HK-2 (cell line): ENCODE measurements around the gene FHIT.

Experiments
- DNase-seq: peaks from one replicate; pipeline ENCODE4 v3.0.0-alpha.2; 2018; ENCODE audit not compliant: unreplicated experiment

Gene FHIT

DNA sequence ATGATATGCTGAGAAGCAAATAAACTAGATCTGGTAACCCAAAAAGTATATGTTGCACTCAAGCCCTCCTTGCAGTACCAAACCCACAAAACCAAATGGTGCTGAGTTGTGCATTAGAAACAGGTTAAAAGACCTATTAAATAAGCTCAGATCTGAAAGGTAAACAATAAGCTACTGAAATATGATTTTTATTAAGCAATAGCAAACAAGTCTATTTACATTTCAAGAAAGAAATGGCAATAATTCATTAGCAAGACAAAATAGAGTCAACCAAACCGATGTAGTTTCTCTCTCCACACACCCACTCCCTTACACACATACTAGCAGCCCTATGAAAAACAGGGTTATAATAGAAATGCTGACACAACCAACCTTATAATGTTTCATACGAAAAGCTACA, 760.3 kb downstream of the FHIT start:
- no peak for DNase-seq

DNA sequence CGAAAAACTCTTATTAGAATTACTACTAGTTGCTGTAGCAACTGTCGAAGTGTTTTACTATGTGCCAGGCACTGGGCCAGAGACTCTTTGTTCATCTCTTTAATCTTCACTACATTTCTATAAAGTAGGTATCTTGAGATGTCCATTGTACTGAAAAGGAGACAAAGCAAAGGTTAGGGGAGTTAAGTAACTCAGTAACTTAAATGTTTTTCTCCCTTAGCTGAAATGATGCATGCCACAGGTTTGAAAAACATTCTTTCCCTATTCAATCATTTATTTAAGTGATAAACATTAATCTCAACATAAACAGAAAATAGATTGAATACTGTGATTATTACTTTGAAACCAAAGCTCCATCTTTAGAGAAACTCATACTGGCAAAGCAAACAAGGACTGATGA, 776.2 kb downstream of the FHIT start:
- no peak for DNase-seq

DNA sequence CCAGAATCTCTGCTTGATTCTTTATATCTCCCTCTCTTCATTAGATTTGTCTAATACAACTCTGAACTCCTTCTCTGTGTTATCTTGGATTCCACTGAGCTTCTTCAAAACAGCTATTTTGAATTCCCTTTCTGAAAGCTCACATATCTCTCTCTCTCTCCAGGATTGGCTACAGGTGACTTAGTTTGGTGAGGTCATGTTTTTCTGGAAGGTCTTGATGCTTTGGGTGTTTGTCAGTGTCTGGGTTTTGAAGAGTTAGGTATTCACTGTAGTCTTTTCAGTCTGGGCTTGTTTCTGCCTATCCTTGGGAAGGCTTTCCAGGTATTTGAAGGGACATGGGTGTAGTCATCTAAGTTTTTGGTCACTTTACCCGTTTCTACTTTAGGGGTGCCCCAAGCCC, 781.8 kb downstream of the FHIT start:
- no peak for DNase-seq

DNA sequence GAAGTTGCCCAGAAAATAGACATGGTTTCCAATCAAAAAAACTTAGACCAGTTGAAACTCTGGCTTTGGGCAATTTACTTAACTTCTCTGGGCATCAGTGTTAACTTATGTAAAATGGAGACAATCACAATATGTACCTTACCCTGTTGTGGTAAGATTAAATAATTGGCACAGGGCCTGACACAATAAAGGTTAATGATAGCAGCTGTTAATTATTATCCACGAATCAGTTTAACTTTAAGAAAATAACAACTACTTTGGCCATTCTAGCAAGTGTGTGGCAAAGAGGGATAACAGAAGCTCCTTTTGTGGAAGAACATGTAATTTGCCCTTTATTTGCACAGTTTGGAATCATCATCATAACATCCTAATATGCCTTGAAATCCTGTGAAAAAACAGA, 787.6 kb downstream of the FHIT start:
- DNase-seq: no peak

DNA sequence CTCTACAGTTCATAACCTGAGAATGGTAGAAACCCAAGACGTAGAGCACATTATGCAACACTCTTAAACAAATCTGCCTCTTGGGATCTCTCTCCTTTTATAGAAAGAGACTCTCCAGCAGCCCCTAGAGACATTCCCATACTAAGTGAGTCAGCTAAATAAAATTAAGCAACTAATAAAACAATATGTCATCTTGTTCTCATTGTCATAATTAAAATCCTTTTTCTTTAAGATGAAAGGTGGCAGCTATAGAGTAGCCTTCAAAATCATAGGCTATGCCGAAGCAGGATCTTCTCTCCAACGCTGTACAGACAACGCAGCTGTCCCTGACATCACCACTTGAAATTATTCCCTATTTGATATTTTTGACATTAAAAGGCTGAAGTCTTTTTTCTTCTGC, 790.0 kb downstream of the FHIT start:
- no peak for DNase-seq

DNA sequence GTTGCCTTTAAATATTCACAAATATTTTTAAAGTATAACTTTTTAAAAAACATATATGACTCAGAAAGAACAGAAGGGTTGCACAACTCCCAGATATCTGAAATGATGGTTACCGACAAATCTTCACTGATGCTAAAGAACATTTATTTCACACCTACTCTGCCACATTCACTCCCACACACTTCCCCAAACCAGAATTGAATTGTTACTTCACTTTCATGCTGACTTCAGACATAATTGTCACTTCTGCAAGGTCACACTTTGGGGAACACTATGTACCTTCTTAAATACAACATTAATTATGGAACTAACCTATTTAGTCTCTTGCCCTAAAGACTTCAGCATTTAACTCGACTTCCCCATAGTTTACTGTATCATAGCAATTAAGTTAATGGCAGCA, 795.1 kb downstream of the FHIT start:
- no peak for DNase-seq

DNA sequence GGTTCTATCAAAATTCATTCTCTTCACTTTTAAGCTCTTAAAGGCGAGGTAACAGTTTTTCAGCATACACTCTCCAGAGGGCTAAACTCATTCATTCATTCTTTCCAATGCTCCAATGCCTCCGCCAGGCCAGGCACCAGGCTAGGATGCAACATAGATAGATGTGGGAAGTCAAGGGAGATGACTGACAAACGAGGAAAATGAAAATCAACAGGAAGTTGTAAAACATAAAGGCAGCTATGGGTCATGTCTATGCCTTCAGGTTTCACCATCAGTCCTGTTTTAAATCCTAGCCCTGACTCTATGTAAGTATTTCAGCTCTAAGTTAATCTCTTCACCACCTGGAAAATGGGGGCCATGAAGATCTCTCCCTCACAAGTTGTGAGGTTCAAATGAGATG, 797.9 kb downstream of the FHIT start:
- DNase-seq: no peak

DNA sequence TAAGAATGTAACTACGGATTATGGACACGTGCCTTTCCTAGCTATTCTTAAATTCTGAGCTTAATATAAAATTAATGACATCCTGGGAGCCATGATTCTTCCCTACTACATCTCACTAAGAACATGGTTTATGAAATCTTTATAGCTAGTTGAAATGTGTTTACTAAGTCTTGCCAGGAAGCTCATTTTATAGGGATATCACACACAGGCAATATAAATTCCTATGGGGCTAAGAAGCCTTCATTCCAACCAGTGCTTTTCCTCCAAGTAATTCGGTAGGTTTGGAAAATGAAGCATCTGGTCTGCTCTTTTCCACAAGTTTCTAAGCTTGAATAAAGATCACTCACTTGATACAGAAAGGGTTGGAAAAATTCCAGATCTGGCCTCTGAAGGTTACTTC, 802.6 kb downstream of the FHIT start:
- no peak for DNase-seq

DNA sequence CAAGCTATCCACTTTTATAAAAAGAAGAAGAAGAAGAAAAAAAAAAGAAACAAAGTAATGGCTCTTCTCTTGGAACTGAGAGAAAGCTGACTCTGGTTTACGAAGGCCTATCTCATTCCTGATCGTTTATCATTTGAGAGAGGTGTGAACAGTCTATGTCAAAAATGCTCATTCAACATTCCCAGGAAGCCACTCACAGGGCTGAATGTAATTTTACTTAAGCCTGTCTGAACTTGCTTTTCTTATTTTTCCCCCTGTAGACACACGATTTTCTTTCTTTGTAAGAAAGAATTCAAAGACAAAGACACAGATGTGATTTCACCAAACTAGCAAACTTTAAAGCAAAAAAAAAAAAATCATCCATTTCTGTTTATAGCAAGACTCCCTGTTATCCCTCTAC, 805.8 kb downstream of the FHIT start:
- no peak for DNase-seq

DNA sequence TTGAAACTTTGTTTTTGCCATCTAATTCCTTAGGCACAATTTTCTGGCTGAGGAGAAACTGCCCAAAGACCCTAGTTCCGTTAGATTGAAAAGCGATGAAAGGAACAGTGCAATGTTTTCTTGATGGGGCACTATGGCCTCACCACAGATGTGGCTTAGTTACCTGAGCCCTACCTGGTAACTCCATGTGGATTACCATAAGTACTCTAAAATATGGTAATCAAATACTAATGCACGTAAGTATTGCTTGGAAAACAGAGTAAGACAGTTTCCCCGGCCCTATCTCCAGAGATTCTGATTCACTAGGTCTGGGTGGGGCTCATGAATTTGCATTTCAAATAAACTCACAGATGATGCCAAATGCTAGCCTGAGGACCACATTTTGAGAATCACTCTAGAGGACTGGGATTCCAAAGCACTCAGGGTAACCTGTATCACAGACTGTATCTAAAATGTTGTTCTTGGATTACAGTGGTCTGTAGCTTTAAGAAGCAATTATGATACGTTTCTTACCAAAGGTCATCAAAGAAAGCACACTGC, 806.3 kb downstream of the FHIT start:
- DNase-seq: no peak

DNA sequence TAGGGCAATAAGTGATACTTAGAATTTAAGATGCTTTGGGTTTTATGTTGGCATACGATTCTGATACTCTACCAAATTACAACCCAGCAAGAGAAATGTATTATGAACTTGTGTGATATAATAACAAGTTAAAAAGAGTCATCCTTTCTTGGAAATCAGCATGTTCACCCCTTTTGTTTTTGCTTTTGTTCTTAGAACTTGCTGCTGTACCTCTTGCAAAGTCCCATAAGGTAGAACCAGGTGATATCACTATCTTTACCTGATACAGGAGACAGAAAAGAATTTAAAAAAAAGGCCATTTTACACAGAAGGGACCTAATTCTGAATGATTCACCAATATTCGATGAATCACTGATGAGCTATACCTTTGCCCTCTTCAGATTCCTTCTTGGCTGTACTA, 810.4 kb downstream of the FHIT start:
- DNase-seq: no peak

DNA sequence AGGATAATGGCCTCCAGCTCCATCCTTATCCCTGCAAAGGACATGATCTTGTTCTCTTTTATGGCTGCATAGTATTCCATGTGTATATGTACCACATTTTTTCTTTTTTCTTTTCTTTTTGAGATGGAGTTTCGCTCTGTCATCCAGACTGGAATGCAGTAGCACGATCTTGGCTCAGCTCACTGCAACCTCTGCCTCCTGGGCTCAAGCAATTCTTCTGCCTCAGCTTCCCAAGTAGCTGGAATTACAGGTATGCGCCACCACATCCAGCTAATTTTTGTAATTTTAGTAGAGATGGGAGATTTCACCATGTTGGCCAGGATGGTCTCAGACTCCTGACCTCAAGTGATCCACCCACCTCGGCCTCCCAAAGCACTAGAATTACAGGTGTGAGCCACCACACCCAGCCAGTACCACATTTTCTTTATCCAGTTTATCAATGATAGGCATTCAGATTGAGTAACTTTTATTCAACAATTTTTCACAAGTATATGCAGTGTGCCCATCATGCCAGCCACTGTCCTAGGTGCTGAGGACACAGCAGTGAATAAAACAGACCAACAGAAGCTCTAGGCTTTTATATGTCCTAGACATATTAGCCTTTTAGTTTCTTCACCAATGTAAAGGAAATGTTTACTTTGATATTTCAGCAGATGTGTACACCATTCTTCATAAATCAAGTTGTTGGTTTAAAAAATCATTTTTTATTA, 815.2 kb downstream of the FHIT start:
- no peak for DNase-seq

DNA sequence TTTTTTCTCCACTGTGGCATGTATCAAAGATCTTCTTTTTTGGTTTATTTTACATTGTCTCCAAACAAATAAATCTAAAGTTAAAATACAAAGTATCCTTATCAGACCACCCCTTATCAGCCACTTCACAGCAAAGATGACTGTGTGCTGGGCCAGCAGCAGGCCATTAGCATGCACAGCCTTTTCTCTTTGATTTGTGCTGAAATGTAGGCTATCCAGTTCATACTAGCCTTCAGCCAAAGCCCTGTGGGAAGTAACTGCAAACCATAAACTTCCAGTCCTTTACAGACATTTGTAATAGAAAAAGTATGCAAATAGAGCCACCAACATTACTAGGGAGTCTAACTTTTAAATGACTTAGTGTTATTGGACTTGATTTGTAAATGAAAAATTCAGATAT, 816.3 kb downstream of the FHIT start:
- DNase-seq: no peak

DNA sequence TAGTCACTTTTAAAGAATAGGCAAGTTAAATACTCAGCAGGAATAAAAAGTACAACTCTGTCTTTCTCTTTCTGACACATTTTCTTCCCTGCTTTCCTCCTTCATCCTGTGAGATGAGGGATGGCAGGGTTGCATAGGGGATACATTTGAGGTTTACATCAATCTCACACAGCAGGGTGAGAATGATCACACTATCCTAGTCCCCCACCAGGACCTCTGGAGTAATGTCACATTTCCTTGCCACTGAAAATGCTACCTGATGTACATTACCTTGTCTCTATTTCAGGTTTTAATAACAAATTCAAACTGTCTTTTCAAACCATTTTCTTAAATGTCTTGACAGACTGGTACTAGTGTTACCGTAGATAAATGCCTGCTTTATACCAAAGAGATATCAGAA, 816.9 kb downstream of the FHIT start:
- DNase-seq: no peak

DNA sequence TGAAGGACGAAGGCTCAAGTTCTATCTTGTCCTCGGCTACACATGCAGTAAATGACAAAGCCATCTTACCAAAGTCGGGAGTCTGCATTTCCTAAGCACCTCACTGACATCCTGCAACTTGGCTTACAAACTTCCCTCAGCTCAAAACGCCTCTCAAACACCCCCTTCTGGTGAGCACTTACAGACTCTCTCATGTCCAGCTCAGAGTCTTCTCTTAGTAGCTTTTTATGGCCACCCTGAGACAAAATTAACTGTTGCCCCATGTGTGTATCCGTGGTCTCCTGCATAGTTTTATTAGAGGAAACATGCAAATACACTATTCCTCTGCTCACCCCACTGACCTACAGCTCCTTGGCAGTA, 819.7 kb downstream of the FHIT start:
- DNase-seq: no peak

DNA sequence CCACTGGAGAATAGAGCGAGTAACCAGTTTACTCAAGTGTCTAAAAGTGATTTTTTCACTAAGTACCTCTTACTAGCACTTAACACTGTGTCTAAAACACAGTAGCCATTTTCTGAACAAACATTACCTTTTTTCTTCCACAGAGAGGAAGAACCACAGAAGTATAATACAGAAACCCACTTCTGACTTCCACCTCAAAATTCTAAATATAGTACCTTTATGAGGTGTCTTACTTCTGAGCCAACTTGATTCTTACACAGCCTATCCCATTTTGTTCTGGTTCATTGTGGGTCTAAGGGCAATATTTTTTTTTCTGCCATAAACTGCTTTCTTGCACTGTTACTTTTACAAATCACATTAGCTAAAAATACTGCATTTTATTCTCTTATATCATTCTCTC, 821.0 kb downstream of the FHIT start:
- no peak for DNase-seq

DNA sequence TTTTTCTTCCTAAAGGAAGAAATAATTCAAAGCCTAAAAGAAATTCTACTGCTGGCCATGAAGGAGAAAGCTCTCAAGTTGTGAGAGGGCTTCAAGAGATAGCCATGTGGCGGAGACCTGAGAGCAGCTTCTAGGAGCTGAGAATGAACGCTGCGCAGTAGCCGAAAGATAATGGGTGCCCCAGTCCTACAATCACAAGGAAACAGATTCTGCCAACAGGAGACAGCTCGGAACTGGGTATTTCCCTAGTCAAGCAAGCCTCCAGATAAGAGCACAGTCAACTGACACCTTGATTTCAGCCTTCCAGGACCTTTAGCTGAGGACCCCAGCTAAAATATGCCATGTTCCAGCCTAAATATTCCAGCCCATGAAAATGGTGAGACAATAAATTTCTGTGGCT, 824.1 kb downstream of the FHIT start:
- DNase-seq: no peak

DNA sequence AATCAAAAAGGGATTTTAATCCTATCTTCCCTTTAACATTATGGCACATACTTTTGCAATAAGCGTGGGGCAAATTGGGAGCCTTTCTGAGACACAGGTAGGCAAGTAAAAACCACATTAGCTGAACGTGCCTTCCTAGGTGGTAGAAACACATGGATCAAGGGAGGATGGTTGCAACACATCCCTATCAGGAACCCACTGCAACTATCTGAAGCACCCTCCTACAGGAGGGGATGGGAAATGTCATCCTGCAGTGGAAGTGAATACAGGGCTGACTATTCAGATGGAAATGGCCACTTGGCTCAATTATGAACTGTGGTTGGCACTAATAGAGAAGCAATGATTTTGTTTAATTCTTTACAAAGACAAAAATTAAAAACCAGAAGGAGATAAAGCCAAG, 826.3 kb downstream of the FHIT start:
- no peak for DNase-seq

DNA sequence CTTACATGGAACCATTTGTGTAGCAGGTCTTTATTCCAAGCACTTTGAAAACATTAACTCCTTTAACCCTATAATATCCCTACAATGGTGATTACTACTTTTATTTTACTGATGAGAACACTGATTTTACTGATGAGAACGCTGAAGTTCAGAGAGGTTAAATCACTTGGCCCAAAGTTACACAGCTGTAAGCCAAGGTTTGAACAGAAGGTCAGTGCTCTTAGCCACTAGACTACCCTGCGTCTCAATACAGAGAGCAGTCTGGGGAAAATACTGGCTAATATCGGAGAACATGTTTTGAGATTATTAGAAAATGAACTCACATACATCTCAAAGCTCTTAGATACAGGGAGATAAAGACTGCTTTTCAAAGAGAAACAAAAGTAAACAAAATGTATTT, 827.2 kb downstream of the FHIT start:
- DNase-seq: no peak

DNA sequence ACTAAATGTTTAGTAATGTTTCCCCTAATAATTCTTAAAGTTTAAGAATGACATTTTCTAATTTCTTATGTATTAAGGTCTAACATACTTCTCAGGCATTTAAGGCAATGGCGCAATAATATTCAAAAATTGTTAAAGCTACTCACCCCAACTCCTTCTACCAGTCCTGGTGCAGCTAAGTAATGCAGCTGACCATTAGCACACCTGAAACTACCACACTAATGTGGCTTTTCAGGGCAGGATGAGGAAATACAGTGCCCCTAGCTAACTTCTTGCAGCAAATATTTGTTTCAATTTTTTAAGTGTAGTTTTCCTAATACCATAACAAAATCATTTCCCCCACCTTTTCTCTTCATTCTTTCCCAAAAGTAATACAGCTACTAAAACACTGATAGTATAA, 827.7 kb downstream of the FHIT start:
- no peak for DNase-seq

DNA sequence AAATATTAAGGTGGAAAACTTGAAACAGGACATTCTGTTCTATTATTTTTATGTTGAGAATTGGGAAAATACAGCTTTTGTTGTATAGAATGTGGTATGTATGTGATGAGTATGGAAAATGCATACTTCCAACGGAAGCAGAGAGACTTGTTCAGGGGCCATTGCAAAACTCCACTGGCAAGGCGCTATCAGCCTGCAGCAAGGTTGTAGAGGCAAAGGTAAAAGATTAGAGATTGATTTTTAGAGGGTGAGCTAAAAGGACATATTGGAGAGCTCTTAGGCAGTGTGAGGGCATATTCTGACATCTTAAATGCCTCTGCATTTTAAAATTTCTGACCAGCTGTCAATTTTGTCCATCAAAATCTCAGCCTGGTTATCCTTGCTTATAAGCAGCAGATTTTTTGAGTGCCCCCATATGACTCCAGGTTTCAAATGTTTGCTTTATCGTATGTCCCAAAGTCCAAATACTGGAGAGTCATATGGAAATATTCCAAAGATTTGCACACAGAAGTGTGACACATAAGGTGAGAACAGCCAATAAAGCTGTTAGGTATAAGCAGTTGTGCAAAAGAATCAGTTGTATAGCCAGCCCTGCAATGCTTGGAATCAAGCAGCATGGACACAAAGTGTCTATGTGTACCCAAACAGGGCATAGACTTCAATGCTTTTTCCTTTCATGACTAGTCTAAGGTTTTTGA, 829.4 kb downstream of the FHIT start:
- DNase-seq: no peak

DNA sequence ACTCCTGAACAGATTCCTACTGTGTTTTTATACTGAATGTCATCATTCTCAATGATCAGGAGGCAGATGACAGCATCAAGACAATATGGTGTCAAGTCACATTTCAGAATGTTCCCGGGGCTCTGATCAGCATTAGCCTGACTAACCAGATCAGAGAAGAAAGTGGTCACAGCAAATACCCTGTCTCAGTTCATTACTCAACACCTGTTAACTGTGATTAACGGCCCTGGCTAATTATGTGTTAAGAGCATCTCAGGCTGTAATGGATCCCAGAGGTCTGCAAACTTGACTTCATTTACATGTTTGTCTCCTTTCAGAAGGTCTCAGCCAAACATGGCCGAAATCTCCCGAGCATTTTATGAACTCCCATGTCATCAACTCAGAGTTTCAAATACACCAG, 833.7 kb downstream of the FHIT start:
- no peak for DNase-seq

DNA sequence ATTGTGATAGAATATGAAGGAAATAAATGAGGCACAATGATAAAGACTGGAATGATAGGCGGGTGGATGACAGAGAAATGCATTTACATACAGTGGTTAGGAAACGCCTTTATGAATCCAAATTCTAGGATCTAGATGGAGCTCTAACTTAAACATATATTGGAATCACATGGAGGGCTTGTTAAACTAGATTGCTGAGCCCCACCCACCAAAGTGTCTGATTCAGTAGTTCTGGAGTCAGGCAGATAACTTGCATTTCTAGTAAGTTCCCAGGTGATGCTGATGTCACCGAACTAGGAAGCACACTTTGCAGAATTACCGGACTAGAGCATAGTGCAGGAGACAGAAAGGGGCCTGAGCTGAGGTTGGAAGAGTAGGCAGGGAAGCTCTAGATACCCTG, 837.2 kb downstream of the FHIT start:
- no peak for DNase-seq

DNA sequence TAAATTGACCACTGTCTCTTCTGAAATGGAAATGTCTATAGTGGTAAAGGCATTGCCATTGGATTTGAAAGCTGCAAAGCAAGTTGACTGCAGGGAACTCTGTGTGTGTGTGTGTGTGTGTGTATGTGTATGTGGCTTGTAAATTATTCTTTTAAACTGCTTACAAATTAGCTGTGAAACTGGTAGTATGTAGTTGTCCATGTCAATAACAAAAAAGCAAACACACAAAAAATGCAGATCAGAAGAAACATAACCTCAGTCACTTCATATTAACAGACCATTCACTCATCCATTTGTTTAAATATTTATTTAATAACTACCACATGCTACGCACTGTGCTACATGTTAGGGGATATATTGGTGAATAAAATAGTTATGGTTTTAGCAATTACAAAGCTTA, 837.7 kb downstream of the FHIT start:
- no peak for DNase-seq
